ENCODE measurements around the gene PMFBP1. TPM values are rescaled to one million over a fixed set of nuclear protein-coding genes. Genes with fewer than 3 reads are reported as not detected.

The PMFBP1 gene
- total and polyA plus RNA-seq, 7 donors, result 0.16 to 0.72 (median 0.37) TPM; not detected in 2

GRCh38 chr16:72195609-72196008 lies 23.7 kb upstream of the PMFBP1 start:
- no peak for TF ChIP-seq CTCF (IDR thresholded peaks at IDR 0.05)
- Histone ChIP-seq H3K4me3 (no peak overlapping the region), H3K36me3 (ENCODE audit: insufficient read depth in 1 of 2, low read depth in 1 of 2) (no peaks in the 10 kb centered on the region), H3K4me1 (no peaks in the 10 kb centered on the region), H3K27ac (no peak overlapping the region), H3K27me3 (ENCODE audit: insufficient read depth in 3 of 3, low read length in 2 of 3) (no peaks in the 10 kb centered on the region), H3K9me3 (no peaks in the 10 kb centered on the region)
- DNase-seq (no peak), ATAC-seq (no peak)
- 65 to 71% (median 67%) methylated on average over 4 of the region's 4 CpGs for WGBS, 3 donors
- intact Hi-C loops (cut with DNase I), result no loop called here

- WGBS, 3 donors, result 58 to 69% (median 65%) methylated on average over 3 of the region's 3 CpGs
- no peak for TF ChIP-seq CTCF (IDR thresholded peaks at IDR 0.05)
- intact Hi-C loops (cut with DNase I), result no loop called here
These were observed 19.6 kb upstream of the PMFBP1 start for GRCh38 chr16:72191551-72191950.

GRCh38 chr16:72189865-72190371 lies 18.0 kb upstream of the PMFBP1 start:
- no peak overlapping the region for H3K4me3 ChIP-seq
- H3K27me3 ChIP-seq (ENCODE audit: insufficient read depth in 3 of 3, low read length in 2 of 3), result no peaks in the 10 kb centered on the region
- no peaks in the 10 kb centered on the region for H3K9me3 ChIP-seq
- DNase-seq (no peak), ATAC-seq (no peak)
- intact Hi-C loops (cut with DNase I), result no loop called here
- H3K4me1 ChIP-seq, result no peaks in the 10 kb centered on the region
- no peaks in the 10 kb centered on the region for H3K36me3 ChIP-seq (ENCODE audit: insufficient read depth in 1 of 2, low read depth in 1 of 2)
- no peak for TF ChIP-seq CTCF (IDR thresholded peaks at IDR 0.05)
- WGBS, 3 donors, result 49 to 58% (median 49%) methylated on average over 6 of the region's 6 CpGs
- no peak overlapping the region for H3K27ac ChIP-seq

More at GRCh38 chr16:72191551-72191950, 19.6 kb upstream of the PMFBP1 start:
- no peak for ATAC-seq
- no peak overlapping the region for H3K4me3 ChIP-seq
- H3K4me1 ChIP-seq, result no peaks in the 10 kb centered on the region
- no peak for DNase-seq
- H3K27me3 ChIP-seq (ENCODE audit: insufficient read depth in 3 of 3, low read length in 2 of 3), result no peaks in the 10 kb centered on the region
- H3K27ac ChIP-seq, result no peak overlapping the region
- H3K36me3 ChIP-seq (ENCODE audit: insufficient read depth in 1 of 2, low read depth in 1 of 2), result no peaks in the 10 kb centered on the region
- H3K9me3 ChIP-seq, result no peaks in the 10 kb centered on the region

DNA sequence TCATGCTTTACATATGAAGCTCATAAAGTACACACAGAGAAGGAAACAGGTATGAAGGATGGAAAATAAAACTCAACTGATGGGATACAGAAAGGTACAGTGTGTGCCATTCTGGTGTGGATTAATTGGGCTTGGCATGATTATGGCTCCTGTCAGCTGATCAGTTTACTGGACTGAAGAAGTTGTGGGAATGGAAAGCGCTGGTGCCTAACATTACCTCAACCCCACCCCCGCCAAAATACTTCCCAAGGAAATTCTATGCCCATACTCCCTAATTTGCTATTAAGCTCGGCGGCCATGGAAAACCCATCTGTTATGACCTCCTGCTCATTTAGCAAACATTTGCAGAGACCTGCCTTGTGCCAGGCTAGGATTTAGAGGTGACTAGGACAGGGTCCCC lies 16.6 kb upstream of the PMFBP1 start:
- intact Hi-C loops (cut with DNase I), result no loop called here
- no peak for ATAC-seq
- no peak for DNase-seq
- no peaks in the 10 kb centered on the region for H3K36me3 ChIP-seq (ENCODE audit: insufficient read depth in 1 of 2, low read depth in 1 of 2)
- TF ChIP-seq CTCF (IDR thresholded peaks at IDR 0.05), result no peak
- H3K9me3 ChIP-seq, result no peaks in the 10 kb centered on the region
- no peaks in the 10 kb centered on the region for H3K27me3 ChIP-seq (ENCODE audit: insufficient read depth in 3 of 3, low read length in 2 of 3)
- no peak overlapping the region for H3K4me3 ChIP-seq
- 80 to 90% (median 86%) methylated on average over 4 of the region's 4 CpGs for WGBS, 3 donors
- H3K4me1 ChIP-seq, result no peaks in the 10 kb centered on the region
- no peak overlapping the region for H3K27ac ChIP-seq

- no peak for ATAC-seq
- 50 to 60% (median 57%) methylated on average over 6 of the region's 6 CpGs for WGBS, 3 donors
- Histone ChIP-seq H3K9me3 (no peaks in the 10 kb centered on the region), H3K4me3 (no peak overlapping the region), H3K4me1 (no peaks in the 10 kb centered on the region), H3K27ac (no peak overlapping the region), H3K36me3 (ENCODE audit: insufficient read depth in 1 of 2, low read depth in 1 of 2) (no peaks in the 10 kb centered on the region), H3K27me3 (ENCODE audit: insufficient read depth in 3 of 3, low read length in 2 of 3) (no peaks in the 10 kb centered on the region)
- no peak for DNase-seq
- TF ChIP-seq CTCF (IDR thresholded peaks at IDR 0.05), result no peak
- intact Hi-C loops (cut with DNase I), result no loop called here
These were observed 15.6 kb upstream of the PMFBP1 start for GRCh38 chr16:72187551-72187950.

All from psoas muscle (tissue), 8 donors.